ENCODE measurements around the gene TRMT1L. TPM values are rescaled to one million over a fixed set of nuclear protein-coding genes. Genes with fewer than 3 reads are reported as not detected.

The TRMT1L gene
- total and polyA plus RNA-seq, 2 experiments from 2014 or later: 11.7 to 30.8 TPM

GRCh38 chr1:185129708-185130107 is 27.0 kb downstream of the TRMT1L start (continued):
- TF ChIP-seq ZNF462 (CRISPR knock-in tag; IDR thresholded peaks at IDR 0.05) (no peak), EZH2 (IDR thresholded peaks at IDR 0.05; ENCODE audit: low read depth, unreplicated experiment) (no peak), POLR2AphosphoS5 (IDR thresholded peaks at IDR 0.05; ENCODE audit: low read depth) (no peak)
- TF ChIP-seq, protein P1, sequence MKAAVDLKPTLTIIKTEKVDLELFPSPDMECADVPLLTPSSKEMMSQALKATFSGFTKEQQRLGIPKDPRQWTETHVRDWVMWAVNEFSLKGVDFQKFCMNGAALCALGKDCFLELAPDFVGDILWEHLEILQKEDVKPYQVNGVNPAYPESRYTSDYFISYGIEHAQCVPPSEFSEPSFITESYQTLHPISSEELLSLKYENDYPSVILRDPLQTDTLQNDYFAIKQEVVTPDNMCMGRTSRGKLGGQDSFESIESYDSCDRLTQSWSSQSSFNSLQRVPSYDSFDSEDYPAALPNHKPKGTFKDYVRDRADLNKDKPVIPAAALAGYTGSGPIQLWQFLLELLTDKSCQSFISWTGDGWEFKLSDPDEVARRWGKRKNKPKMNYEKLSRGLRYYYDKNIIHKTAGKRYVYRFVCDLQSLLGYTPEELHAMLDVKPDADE (IDR thresholded peaks at IDR 0.05): no peak

DNA sequence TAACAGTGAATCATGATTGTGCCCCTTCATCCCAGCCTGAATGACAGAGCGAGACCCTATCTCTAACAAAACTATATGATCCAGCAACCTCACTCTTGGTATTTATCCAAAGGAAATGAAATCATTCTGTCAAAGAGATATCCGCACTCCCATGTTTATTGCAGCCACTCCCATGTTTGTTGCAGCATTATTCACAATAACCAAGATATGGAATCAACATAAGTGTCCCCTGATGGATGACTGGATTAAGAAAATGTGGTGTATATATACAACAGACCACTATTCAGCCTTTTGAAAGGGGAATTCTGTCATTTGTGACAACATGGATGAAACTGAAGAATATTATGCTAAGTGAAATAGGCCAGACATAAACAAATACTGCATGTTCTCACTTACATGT is 44.4 kb downstream of the TRMT1L start:
- Histone ChIP-seq H3K27me3 (ENCODE audit: insufficient read depth) (no peaks in the 10 kb centered on the region), H3K27ac (ENCODE audit: low read depth) (no peak overlapping the region), H3K79me2 (replicated peaks; ENCODE audit: insufficient read depth) (no peaks in the 10 kb centered on the region), H3K4me1 (ENCODE audit: insufficient read depth) (no peaks in the 10 kb centered on the region), H4K20me1 (replicated peaks; ENCODE audit: insufficient read depth) (no peaks in the 10 kb centered on the region), H3K4me2 (no peak overlapping the region), H3K36me3 (ENCODE audit: insufficient read depth) (no peaks in the 10 kb centered on the region), H3K4me3 (no peak overlapping the region), H3K9me2 (ENCODE audit: insufficient read depth) (no peaks in the 10 kb centered on the region), H2AFZ (no peak overlapping the region), H3F3A (replicated peaks; ENCODE audit: low read depth) (no peaks in the 10 kb centered on the region)
- Mint-ChIP-seq H3K27me3 (ENCODE audit: insufficient read depth, low read depth, poor library complexity) (peaks cover 4% of the 10 kb centered on the region), H3K9me3 (peaks cover 19% of the 10 kb centered on the region), H3K4me1 (no peaks in the 10 kb centered on the region), H3K27ac (no peak overlapping the region), H3K36me3 (ENCODE audit: low read depth) (peaks cover 10% of the 10 kb centered on the region; the same call in 2 of the 3 replicates), H3K4me3 (no peak overlapping the region)
- no peak for TF ChIP-seq EZH2phosphoT487 (IDR thresholded peaks at IDR 0.05; ENCODE audit: unreplicated experiment)
- no peak for DNase-seq (ENCODE audit: low spot score)
- no peak for ATAC-seq
